Mesenchymal stem cell (in vitro differentiated cells and primary cell): Measurements from ENCODE around the gene DDX42.

Experiments used
- DNase-seq: peaks from one replicate; pipeline ENCODE4 v3.0.0-alpha.2; 2013
- H2AFZ ChIP-seq: one replicate; pipeline ENCODE4 v1.6.1; 2013; ENCODE audit warnings: low read depth, mild to moderate bottlenecking, control low read depth, inconsistent platforms, low read length, moderate library complexity
- H2AK5ac ChIP-seq: 2 replicates; pipeline ENCODE4 v1.6.1; 2013; ENCODE audit warnings: low read length, moderate library complexity, mild to moderate bottlenecking, inconsistent platforms; ENCODE audit not compliant: severe bottlenecking
- H2BK120ac ChIP-seq: one replicate; pipeline ENCODE4 v1.6.1; 2013; ENCODE audit warnings: low read depth, mild to moderate bottlenecking, inconsistent platforms, low read length, moderate library complexity
- H2BK12ac ChIP-seq, 2 experiments: one replicate each; pipeline ENCODE4 v1.6.1; 2013; ENCODE audit warnings: inconsistent platforms in 2 of 2, low read length in 2 of 2, mild to moderate bottlenecking in 2 of 2, moderate library complexity in 2 of 2, control low read depth in 1 of 2
- H2BK15ac ChIP-seq: one replicate; pipeline ENCODE4 v1.6.1; 2013; ENCODE audit warnings: mild to moderate bottlenecking, low read depth, inconsistent platforms; ENCODE audit not compliant: poor library complexity, severe bottlenecking
- H2BK5ac ChIP-seq: 2 replicates; pipeline ENCODE4 v1.6.1; 2013; ENCODE audit warnings: low read depth, mild to moderate bottlenecking, low read length, control low read depth, inconsistent platforms; ENCODE audit not compliant: poor library complexity, severe bottlenecking
- H3K14ac ChIP-seq, 2 experiments: one replicate each; pipeline ENCODE4 v1.6.1; 2013; ENCODE audit warnings: inconsistent platforms in 2 of 2, low read length in 2 of 2, control low read depth in 1 of 2, mild to moderate bottlenecking in 1 of 2, moderate library complexity in 1 of 2
- H3K18ac ChIP-seq, 2 experiments: one replicate each; pipeline ENCODE4 v1.6.1; 2013; ENCODE audit warnings: inconsistent platforms in 2 of 2, low read length in 2 of 2, control low read depth in 1 of 2, low read depth in 1 of 2, mild to moderate bottlenecking in 1 of 2
- H3K23ac ChIP-seq, 2 experiments: one replicate each; pipeline ENCODE4 v1.6.1; 2013; ENCODE audit warnings: inconsistent platforms in 2 of 2, low read length in 2 of 2, mild to moderate bottlenecking in 2 of 2, moderate library complexity in 2 of 2, control low read depth in 1 of 2
- H3K27ac ChIP-seq: 2 replicates; pipeline ENCODE4 v1.5.1; 2013; ENCODE audit warnings: mild to moderate bottlenecking, moderate library complexity, low read length, control low read depth, inconsistent platforms; ENCODE audit not compliant: poor library complexity, severe bottlenecking
- H3K27me3 ChIP-seq, 2 experiments: 2 replicates each; pipeline versions ENCODE4 v1.6.1 to v1.7.0; 2013; ENCODE audit warnings: low read length in 2 of 2, mild to moderate bottlenecking in 2 of 2, moderate library complexity in 2 of 2, control low read depth in 1 of 2, inconsistent platforms in 1 of 2; ENCODE audit not compliant: control insufficient read depth in 1 of 2, insufficient read depth in 1 of 2
- H3K36me3 ChIP-seq, 2 experiments: 2 replicates each; pipeline versions ENCODE4 v1.6.1 to v1.7.0; 2013; ENCODE audit warnings: low read length in 2 of 2, control low read depth in 1 of 2, inconsistent platforms in 1 of 2, low read depth in 1 of 2, mild to moderate bottlenecking in 1 of 2; ENCODE audit not compliant: insufficient read depth in 2 of 2, control insufficient read depth in 1 of 2
- H3K4ac ChIP-seq, 2 experiments: one replicate each; pipeline ENCODE4 v1.6.1; 2013; ENCODE audit warnings: inconsistent platforms in 2 of 2, low read length in 2 of 2, mild to moderate bottlenecking in 2 of 2, moderate library complexity in 2 of 2, control low read depth in 1 of 2, low read depth in 1 of 2
- H3K4me1 ChIP-seq: 2 replicates; pipeline ENCODE4 v1.6.1; 2013; ENCODE audit warnings: low read depth, low read length, control low read depth; ENCODE audit not compliant: control insufficient read depth, insufficient read depth
- H3K4me2 ChIP-seq: 2 replicates; pipeline ENCODE4 v1.6.1; 2013; ENCODE audit warnings: low read length, mild to moderate bottlenecking, inconsistent platforms; ENCODE audit not compliant: poor library complexity, severe bottlenecking
- H3K4me3 ChIP-seq, 2 experiments: 2 replicates each; pipeline versions ENCODE4 v1.5.1 to v1.7.0; 2013; ENCODE audit warnings: low read length in 2 of 2, mild to moderate bottlenecking in 2 of 2, control low read depth in 1 of 2, low read depth in 1 of 2; ENCODE audit not compliant: insufficient read depth in 1 of 2
- H3K79me1 ChIP-seq: replicated peaks from 2 replicates; pipeline ENCODE4 v1.6.1; 2013; ENCODE audit warnings: mild to moderate bottlenecking, control low read depth, low read length, inconsistent platforms; ENCODE audit not compliant: poor library complexity, severe bottlenecking
- H3K9ac ChIP-seq: 2 replicates; pipeline ENCODE4 v1.7.0; 2013; ENCODE audit warnings: mild to moderate bottlenecking, low read length, moderate library complexity
- H3K9me3 ChIP-seq: 2 replicates; pipeline ENCODE4 v1.7.0; 2013; ENCODE audit warnings: mild to moderate bottlenecking, low read length; ENCODE audit not compliant: control insufficient read depth
- H4K8ac ChIP-seq: one replicate; pipeline ENCODE4 v1.6.1; 2013; ENCODE audit warnings: inconsistent platforms, mild to moderate bottlenecking, low read length, moderate library complexity
- H4K91ac ChIP-seq: one replicate; pipeline ENCODE4 v1.6.1; 2013; ENCODE audit warnings: mild to moderate bottlenecking, low read length, inconsistent platforms
- WGBS: methylation state at CpG from one replicate; pipeline ENCODE4 v1.1.7; 2013; ENCODE audit warnings: mixed read lengths; 5-methylcytosine and 5-hydroxymethylcytosine counted together

The DDX42 gene

DNA sequence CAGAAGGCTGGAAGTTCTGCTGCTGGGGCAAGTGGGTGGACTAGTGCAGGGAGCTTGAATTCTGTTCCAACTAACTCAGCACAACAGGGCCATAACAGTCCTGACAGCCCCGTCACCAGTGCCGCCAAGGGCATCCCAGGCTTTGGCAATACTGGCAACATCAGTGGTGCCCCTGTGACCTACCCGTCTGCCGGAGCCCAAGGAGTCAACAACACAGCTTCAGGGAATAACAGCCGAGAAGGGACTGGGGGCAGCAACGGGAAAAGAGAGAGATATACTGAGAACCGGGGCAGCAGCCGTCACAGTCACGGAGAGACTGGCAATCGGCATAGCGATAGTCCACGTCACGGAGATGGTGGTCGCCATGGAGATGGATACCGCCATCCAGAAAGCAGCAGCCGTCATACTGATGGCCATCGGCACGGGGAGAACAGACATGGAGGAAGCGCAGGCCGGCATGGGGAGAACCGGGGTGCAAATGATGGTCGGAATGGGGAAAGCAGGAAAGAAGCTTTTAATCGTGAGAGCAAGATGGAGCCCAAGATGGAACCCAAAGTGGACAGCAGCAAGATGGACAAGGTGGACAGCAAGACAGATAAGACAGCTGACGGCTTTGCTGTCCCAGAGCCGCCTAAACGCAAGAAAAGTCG, 43.9 kb downstream of the DDX42 start:
- DNase-seq: no peak
- H3K36me3 ChIP-seq: peaks cover 56 to 100% of the 10 kb centered on the region in 2 experiments
- H4K8ac ChIP-seq: no peak overlapping the region
- no peak overlapping the region for H3K18ac ChIP-seq
- no peak overlapping the region for H2AK5ac ChIP-seq
- H2BK15ac ChIP-seq: no peak overlapping the region
- H2BK5ac ChIP-seq: no peak overlapping the region
- H3K23ac ChIP-seq: no peak overlapping the region
- H3K79me1 ChIP-seq: peaks cover 22% of the 10 kb centered on the region
- H2BK12ac ChIP-seq: no peak overlapping the region
- no peak overlapping the region for H3K9ac ChIP-seq
- H3K27ac ChIP-seq: peak overlapping the region; percentile 71
- H2BK120ac ChIP-seq: no peak overlapping the region
- 98% methylated on average over 27 of the region's 27 CpGs for WGBS
- H3K4me1 ChIP-seq: peaks cover 11% of the 10 kb centered on the region
- H3K27me3 ChIP-seq: no peaks in the 10 kb centered on the region
- H3K4ac ChIP-seq: no peak overlapping the region
- no peak overlapping the region for H3K4me3 ChIP-seq
- no peak overlapping the region for H3K14ac ChIP-seq
- H2AFZ ChIP-seq: no peak overlapping the region
- no peak overlapping the region for H4K91ac ChIP-seq
- no peaks in the 10 kb centered on the region for H3K9me3 ChIP-seq
- H3K4me2 ChIP-seq: no peak overlapping the region

GRCh38 chr17:63819131-63819530, 45.2 kb downstream of the DDX42 start:
- Histone ChIP-seq H3K27ac (peak overlapping the region; percentile 86), H2AK5ac (peak overlapping the region; percentile 83), H4K8ac (no peak overlapping the region), H3K18ac (no peak overlapping the region), H2BK15ac (no peak overlapping the region), H2BK120ac (no peak overlapping the region), H2BK5ac (no peak overlapping the region), H4K91ac (no peak overlapping the region), H3K9ac (no peak overlapping the region), H3K36me3 (peaks cover 58 to 99% of the 10 kb centered on the region in 2 experiments), H2AFZ (no peak overlapping the region), H3K14ac (no peak overlapping the region), H3K4ac (no peak overlapping the region), H3K27me3 (no peaks in the 10 kb centered on the region), H3K23ac (no peak overlapping the region), H3K79me1 (peaks cover 22% of the 10 kb centered on the region), H3K4me1 (peaks cover 11% of the 10 kb centered on the region), H3K4me2 (peak overlapping the region; percentile 32), H3K9me3 (no peaks in the 10 kb centered on the region), H2BK12ac (no peak overlapping the region), H3K4me3 (no peak overlapping the region)
- DNase-seq: no peak
- WGBS: 91% methylated on average over 6 of the region's 6 CpGs

GRCh38 chr17:63819585-63820537, 45.9 kb downstream of the DDX42 start:
- H3K18ac ChIP-seq: no peak overlapping the region
- H2BK12ac ChIP-seq: no peak overlapping the region
- DNase-seq: no peak
- H3K27ac ChIP-seq: peak overlapping the region; percentile 86
- 94% methylated on average over 21 of the region's 21 CpGs for WGBS
- H3K4me1 ChIP-seq: peaks cover 11% of the 10 kb centered on the region
- peaks cover 24% of the 10 kb centered on the region for H3K79me1 ChIP-seq
- H2AK5ac ChIP-seq: peak overlapping the region; percentile 83
- H3K23ac ChIP-seq: no peak overlapping the region
- H3K4me2 ChIP-seq: peak overlapping the region; percentile 32
- H2BK120ac ChIP-seq: no peak overlapping the region
- no peak overlapping the region for H3K14ac ChIP-seq
- no peak overlapping the region for H3K9ac ChIP-seq
- no peak overlapping the region for H2AFZ ChIP-seq
- H4K91ac ChIP-seq: no peak overlapping the region
- no peak overlapping the region for H3K4ac ChIP-seq
- H3K9me3 ChIP-seq: no peaks in the 10 kb centered on the region
- H4K8ac ChIP-seq: no peak overlapping the region
- no peaks in the 10 kb centered on the region for H3K27me3 ChIP-seq
- H3K4me3 ChIP-seq: no peak overlapping the region
- no peak overlapping the region for H2BK5ac ChIP-seq
- peaks cover 61 to 99% of the 10 kb centered on the region in 2 experiments for H3K36me3 ChIP-seq
- no peak overlapping the region for H2BK15ac ChIP-seq

DNA sequence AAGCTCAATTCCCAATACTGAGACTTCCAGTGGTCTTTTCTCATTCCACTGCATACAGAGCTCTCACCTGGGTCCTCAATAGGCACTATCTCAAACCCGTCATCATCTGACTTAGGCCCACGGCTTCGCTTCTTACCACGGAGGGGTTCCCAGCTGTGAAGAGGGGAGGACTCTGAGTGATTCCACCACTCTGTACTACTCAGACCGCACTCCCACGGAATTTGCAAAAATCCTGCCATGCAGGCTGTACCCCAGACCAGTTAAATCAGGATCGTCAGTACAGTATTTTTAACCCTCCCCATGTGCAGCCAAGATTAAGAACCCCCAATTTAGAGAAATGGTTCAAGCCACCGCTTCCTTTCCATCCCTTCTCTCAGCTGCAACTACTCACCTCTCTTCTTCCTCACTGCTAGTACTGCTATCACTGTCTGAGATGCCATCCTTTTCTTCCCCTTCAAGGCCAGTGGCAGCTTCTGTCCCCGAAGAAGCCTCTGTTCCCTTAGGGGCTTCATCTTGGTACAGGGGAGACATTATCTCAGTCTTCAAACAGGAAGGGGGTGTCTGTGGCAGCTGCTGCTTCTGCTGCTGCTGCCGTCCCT, 47.1 kb downstream of the DDX42 start:
- Histone ChIP-seq H3K4me3 (no peak overlapping the region), H4K8ac (no peak overlapping the region), H3K4me1 (peaks cover 17% of the 10 kb centered on the region), H3K27me3 (no peaks in the 10 kb centered on the region), H3K79me1 (peaks cover 24% of the 10 kb centered on the region), H3K14ac (no peak overlapping the region), H3K36me3 (peaks cover 66 to 99% of the 10 kb centered on the region in 2 experiments), H2BK15ac (no peak overlapping the region), H2BK120ac (no peak overlapping the region), H3K27ac (no peak overlapping the region), H3K23ac (no peak overlapping the region), H2BK5ac (no peak overlapping the region), H3K9me3 (no peaks in the 10 kb centered on the region), H4K91ac (no peak overlapping the region), H2BK12ac (no peak overlapping the region), H3K4me2 (no peak overlapping the region), H3K9ac (no peak overlapping the region), H2AK5ac (no peak overlapping the region), H3K4ac (no peak overlapping the region), H3K18ac (no peak overlapping the region), H2AFZ (no peak overlapping the region)
- WGBS: 96% methylated on average over 10 of the region's 10 CpGs
- no peak for DNase-seq
